Pancreas (tissue), 10 donors: ENCODE measurements around the gene EMC9. TPM values are rescaled to one million over a fixed set of nuclear protein-coding genes. Genes with fewer than 3 reads are reported as not detected.

ENCODE experiments used
- ATAC-seq, 4 donors: fragments of 200-7000 bp; cut with Tn5 transposase; one replicate each; pipeline versions ENCODE4 v1.8.0 to v1.9.1; 2020; ENCODE audit warnings: mild to moderate bottlenecking in 4 of 4, moderate library complexity in 4 of 4
- DNase-seq, 6 donors: peaks; one replicate each; pipeline ENCODE4 v3.0.0-alpha.2; 2020
- FAIRE-seq: peaks from 2 replicates; lab custom pipeline; 2012; peaks lifted over from hg19 to GRCh38; lab: Jason Lieb, UNC
- H3K27ac ChIP-seq, 4 donors: fragments of 200-600 bp; sonication (generic); 1 replicate in 3 of 4; 2 replicates in 1 of 4; pipeline versions ENCODE4 v1.5.0 to v1.8.0; 2020
- H3K27me3 ChIP-seq, 4 donors: fragments of 200-600 bp; one replicate each; pipeline ENCODE4 v1.8.0; 2021
- H3K36me3 ChIP-seq, 3 donors: fragments of 200-600 bp; sonication (generic) in 1 of 3; one replicate each; pipeline versions ENCODE4 v1.5.0 to v1.8.0; 2020 to 2021
- H3K4me1 ChIP-seq, 3 donors: fragments of 200-600 bp; one replicate each; pipeline ENCODE4 v1.8.0; 2021
- H3K4me3 ChIP-seq, 4 donors: fragments of 200-600 bp; sonication (generic) in 2 of 4; one replicate each; pipeline versions ENCODE4 v1.5.0 to v1.8.0; 2020 to 2021
- H3K9me3 ChIP-seq, 4 donors: fragments of 200-600 bp; one replicate each; pipeline ENCODE4 v1.8.0; 2021
- WGBS, 2 donors: extraction: QIAGEN DNeasy Blood & Tissue Kit; methylation state at CpG; one replicate each; pipeline ENCODE4 v1.1.7; 2013; 5-methylcytosine and 5-hydroxymethylcytosine counted together
- intact Hi-C, 3 donors: fragments of 100-400 bp; cut with DNase I; formaldehyde crosslinking; loops; one replicate each; pipeline versions ENCODE4 v1.11.1 to v1.14.2; 2022
- polyA plus RNA-seq, 2 donors: library from polyadenylated mRNA; stranded (reverse); fragments of 200-250 nt; gene quantifications; one replicate each; pipeline ENCODE4 v1.2.3, GENCODE V29; 2013
- total RNA-seq, 6 donors: library from RNA; stranded (reverse); fragmentation: NEBNext Ultra II Directional in 4 of 6; extraction: Animal tissue kit (Norgen Biotek cat#: 25700) in 4 of 6; gene quantifications; one replicate each; pipeline versions ENCODE4 v1.2.1 to v1.2.4, GENCODE V29; 2021 to 2023
- TF ChIP-seq, protein P1 (sequence below), 4 donors: fragments of 200-600 bp; sonication (generic) in 3 of 4; IDR thresholded peaks; one replicate each; pipeline versions ENCODE4 v1.5.0 to v1.8.0; 2021; ENCODE audit warnings: antibody characterized with exemption in 4 of 4
- donor health status: healthy with polysubstance abuse.
- donor health status: DM: no; HTN: no; CAD: no; lungs with moderate emphysema.
- donor health status: DM: no; HTN: no; CAD: no.
- donor health status: control.
- donor health status: control.
- donor health status: Bipolar disorder and iron deficiency.
- donor health status: DM: yes; HTN: yes; CAD: no.
- donor health status: DM: no; HTN: no; CAD: no.
- donor health status: DM: no; HTN: no; CAD: no.
- donor health status: DM: yes; HTN: yes; CAD: no.

Gene EMC9
- total and polyA plus RNA-seq, 8 donors = 8.1 to 72.6 (median 14.1) TPM

DNA sequence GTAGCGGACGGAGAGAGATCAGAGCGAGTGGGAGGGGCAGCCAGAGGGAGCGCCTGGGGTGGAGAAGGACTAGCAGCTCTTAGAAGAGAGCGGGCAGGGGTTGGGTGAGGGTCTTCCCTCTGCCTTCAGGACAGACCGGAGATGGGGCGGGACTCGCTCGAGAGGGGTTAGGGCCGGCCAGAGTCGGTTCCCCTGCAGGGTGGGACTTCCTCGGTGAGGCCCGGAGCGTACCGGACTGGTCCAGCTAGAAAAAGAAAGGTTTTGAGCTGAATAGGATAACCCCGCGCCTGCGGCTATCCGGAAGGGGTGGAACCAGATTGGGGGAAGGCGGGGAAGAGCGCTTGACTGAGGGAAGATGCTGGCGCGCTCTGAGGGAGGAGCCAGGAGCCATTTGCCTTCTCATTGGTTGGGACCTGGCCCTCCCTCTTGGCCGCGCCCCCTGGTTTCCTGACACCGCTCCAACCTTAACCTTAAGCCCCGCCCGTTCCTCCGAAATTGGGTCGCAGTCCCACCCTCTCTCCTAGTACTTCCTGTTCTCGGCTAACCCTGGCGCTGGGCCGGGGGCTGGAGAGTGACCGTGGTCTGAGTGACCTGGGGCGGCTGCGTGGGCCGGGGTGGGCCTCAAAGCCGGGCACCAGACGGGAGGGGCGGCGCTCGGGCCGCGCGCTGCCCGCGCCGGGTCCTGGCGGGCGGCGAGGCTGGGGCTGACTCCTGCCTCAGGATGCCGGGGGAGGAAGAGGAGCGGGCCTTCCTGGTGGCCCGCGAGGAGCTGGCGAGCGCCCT lies 5.8 kb upstream of the EMC9 start, which contains the start of gene RNF31:
RNF31 (plus strand) TSS at position 521 of the 783 bp plus-strand sequence; CDS start at position 722, 201 bp downstream.
- WGBS, 2 donors = 1% methylated on average over 51 to 57 of the region's 57 CpGs
- no peaks in the 10 kb centered on the region for H3K9me3 ChIP-seq
- peak within 1 kb of the TSS; percentile 70 to 96 (median 88) for H3K4me3 ChIP-seq
- TF ChIP-seq, protein P1, sequence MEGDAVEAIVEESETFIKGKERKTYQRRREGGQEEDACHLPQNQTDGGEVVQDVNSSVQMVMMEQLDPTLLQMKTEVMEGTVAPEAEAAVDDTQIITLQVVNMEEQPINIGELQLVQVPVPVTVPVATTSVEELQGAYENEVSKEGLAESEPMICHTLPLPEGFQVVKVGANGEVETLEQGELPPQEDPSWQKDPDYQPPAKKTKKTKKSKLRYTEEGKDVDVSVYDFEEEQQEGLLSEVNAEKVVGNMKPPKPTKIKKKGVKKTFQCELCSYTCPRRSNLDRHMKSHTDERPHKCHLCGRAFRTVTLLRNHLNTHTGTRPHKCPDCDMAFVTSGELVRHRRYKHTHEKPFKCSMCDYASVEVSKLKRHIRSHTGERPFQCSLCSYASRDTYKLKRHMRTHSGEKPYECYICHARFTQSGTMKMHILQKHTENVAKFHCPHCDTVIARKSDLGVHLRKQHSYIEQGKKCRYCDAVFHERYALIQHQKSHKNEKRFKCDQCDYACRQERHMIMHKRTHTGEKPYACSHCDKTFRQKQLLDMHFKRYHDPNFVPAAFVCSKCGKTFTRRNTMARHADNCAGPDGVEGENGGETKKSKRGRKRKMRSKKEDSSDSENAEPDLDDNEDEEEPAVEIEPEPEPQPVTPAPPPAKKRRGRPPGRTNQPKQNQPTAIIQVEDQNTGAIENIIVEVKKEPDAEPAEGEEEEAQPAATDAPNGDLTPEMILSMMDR (IDR thresholded peaks at IDR 0.05) = no peak
- peak within 1 kb of the TSS; percentile 78 to 89 (median 84) for H3K27ac ChIP-seq
- DNase-seq (peak; percentile 92 to 98 (median 98)), ATAC-seq (peak; percentile 91 to 96 (median 92)), FAIRE-seq (peak; percentile 90)
- H3K27me3 ChIP-seq = no peaks in the 10 kb centered on the region
- peaks cover 8 to 25% (median 14%) of the 10 kb centered on the region in 3 donors for H3K4me1 ChIP-seq
- H3K36me3 ChIP-seq = peaks cover 0 to 28% (median 26%) of the 10 kb centered on the region in 3 donors
- intact Hi-C loops = no loop called here

DNA sequence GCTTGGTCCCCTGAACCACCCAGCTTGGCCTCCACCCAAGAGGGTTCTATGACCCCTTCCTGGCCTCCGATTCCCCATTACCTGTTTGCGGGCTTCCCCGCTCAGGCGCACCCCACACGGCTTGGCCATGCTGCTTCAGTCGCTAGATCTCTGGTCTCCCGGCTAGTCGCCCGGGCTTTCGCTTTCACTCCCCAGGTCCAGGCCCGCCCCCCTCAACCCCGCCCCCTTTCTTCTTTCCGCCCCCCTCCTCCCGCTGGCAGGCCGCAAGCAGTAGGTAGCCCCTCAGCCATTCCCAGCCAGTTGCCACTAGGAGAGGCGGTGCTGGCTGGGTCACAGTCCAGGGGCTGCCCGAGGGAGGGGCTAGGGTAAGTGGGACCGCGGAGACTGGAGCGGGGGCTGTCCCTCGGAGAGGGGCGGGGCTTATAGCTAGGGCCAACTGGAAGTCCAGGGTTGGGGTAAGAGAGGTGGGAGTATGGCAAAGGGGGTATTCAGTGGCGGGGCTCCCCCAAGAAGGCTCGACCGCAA lies 5.1 kb upstream of the EMC9 start, which contains the start of gene PSME2:
PSME2 (minus strand) TSS at position 158 of the 525 bp plus-strand sequence; CDS start at position 129, 29 bp downstream.
- H3K9me3 ChIP-seq = no peaks in the 10 kb centered on the region
- intact Hi-C loops = no loop called here
- peak within 1 kb of the TSS; percentile 78 to 89 (median 84) for H3K27ac ChIP-seq
- peaks cover 0 to 23% (median 22%) of the 10 kb centered on the region in 3 donors for H3K36me3 ChIP-seq
- FAIRE-seq (no peak), ATAC-seq (peak; percentile 75 to 89 (median 82)), DNase-seq (peak; percentile 89 to 98 (median 96))
- no peaks in the 10 kb centered on the region for H3K27me3 ChIP-seq
- H3K4me3 ChIP-seq = peak within 1 kb of the TSS; percentile 70 to 96 (median 88)
- TF ChIP-seq, protein P1 (IDR thresholded peaks at IDR 0.05) = no peak
- H3K4me1 ChIP-seq = peaks cover 8 to 27% (median 14%) of the 10 kb centered on the region in 3 donors
- 0 to 1% methylated on average over 24 to 25 of the region's 25 CpGs for WGBS, 2 donors

DNA sequence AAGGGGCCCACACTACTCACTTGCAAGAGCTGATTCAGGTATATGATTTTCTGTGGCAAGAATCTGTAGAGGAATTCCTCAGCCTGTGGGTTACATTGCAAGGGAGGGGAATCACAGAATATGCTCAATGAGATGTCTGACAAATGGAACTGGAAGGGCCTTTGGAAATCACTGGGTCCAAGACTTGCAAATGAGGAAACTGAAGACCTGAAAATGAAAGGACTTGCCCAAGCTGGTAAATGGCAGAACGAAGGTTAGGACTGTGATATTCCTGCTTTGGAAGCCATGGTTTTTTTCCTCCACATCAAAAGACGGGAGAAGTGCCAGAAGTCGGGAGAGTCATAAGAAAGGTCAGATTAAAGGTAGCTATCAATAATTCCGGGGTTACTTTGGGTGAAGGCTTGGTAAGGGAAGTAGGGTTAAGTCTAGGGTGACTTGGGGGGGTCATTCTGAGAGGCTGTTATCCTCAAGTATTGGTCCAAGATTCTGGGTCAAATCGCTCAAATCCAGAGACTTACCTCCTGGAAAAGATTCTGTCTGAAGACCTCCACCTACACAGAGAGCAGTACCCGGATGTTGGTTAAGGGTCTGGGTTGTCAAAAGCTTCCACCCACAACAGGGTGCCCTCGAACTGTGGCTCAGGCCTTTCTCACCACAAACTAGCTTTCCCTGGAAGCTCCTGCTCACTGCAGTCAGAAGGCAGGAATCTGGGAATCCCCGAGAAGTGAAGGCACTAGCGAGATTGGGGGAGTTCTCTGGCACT lies 4.5 kb upstream of the EMC9 start:
- peak in 1 of 4 donors; percentile 0 for ATAC-seq

DNA sequence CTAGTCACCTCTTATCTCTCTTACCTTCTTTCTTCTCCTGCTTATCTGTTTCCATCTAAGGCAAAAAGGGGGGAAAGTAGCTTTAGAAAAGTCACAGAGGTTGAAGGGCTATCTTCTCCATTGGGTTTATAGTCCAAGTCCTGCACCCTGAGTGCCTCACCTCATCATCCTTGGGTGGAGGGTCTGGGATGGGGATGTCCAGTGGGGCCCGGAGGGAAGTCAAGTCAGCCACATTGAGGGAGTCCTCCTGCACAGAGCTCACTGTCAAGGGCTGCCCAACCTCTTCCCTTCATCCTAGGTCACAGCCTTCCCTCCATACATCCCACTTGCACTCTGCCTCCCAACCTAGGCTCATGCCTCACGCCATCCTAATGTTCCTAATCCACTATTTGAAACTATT lies 3.8 kb upstream of the EMC9 start:
- peak overlapping the region in 3 of 4 donors; percentile 81 to 89 (median 87) for H3K27ac ChIP-seq
- TF ChIP-seq, protein P1 (IDR thresholded peaks at IDR 0.05) = no peak
- peaks cover 8 to 28% (median 16%) of the 10 kb centered on the region in 3 donors for H3K4me1 ChIP-seq
- peak overlapping the region in 1 of 4 donors; percentile 83 for H3K4me3 ChIP-seq
- WGBS, 2 donors = 92 to 100% methylated on average over 2 of the region's 2 CpGs
- FAIRE-seq (no peak), ATAC-seq (no peak), DNase-seq (no peak)
- intact Hi-C loops = no loop called here
- H3K36me3 ChIP-seq = peaks cover 0 to 12% (median 12%) of the 10 kb centered on the region in 3 donors
- H3K27me3 ChIP-seq = no peaks in the 10 kb centered on the region
- H3K9me3 ChIP-seq = no peaks in the 10 kb centered on the region

More for the DNA sequence above, 4.5 kb upstream of the EMC9 start:
- peaks cover 8 to 27% (median 14%) of the 10 kb centered on the region in 3 donors for H3K4me1 ChIP-seq
- intact Hi-C loops = no loop called here
- no peaks in the 10 kb centered on the region for H3K9me3 ChIP-seq
- no peak for FAIRE-seq
- 2% methylated on average over 9 of the region's 9 CpGs for WGBS, 2 donors
- H3K36me3 ChIP-seq = peaks cover 0 to 16% (median 15%) of the 10 kb centered on the region in 3 donors
- no peaks in the 10 kb centered on the region for H3K27me3 ChIP-seq
- DNase-seq = no peak
- H3K4me3 ChIP-seq = peak overlapping the region; percentile 70 to 96 (median 88)
- H3K27ac ChIP-seq = peak overlapping the region; percentile 78 to 89 (median 84)
- TF ChIP-seq, protein P1 (IDR thresholded peaks at IDR 0.05) = no peak
